Ishikawa (cell line): ENCODE data around the gene ADGRL4.

Experiments used
- CEBPB ChIP-seq: IDR thresholded peaks from 2 replicates; pipeline ENCODE4 v1.6.1; 2012
- CREB1 ChIP-seq: IDR thresholded peaks from 2 replicates; pipeline ENCODE4 v1.6.1; 2012; ENCODE audit warnings: low read depth
- TAF1 ChIP-seq: IDR thresholded peaks from 2 replicates; pipeline ENCODE4 v1.6.1; 2012; ENCODE audit warnings: low read depth, mild to moderate bottlenecking
- TF ChIP-seq, protein P1 (sequence below): IDR thresholded peaks from 2 replicates; pipeline ENCODE4 v1.6.1; 2012

DNA sequence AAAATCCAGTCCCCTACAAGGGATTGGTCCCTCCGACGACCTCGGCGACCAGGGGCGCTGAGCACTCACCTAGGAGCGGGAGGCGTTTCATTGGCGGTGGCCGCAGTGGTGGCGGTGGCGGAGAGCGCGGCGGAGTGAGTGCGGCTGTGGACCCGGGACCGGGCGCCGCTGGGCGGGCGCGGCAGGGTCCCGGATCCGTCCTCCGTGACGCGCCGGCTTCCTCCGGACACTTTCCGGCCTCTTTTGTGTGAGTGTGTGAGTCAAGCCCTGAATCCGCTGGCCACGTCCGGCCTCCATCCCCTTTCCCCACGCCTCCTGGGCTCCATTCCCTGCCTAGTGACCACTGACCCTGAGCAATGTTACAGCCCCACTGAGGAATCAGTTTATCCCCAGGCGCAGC, at the start of gene ADGRL4:
- TF ChIP-seq CEBPB (no peak), TAF1 (no peak), CREB1 (no peak)
- TF ChIP-seq, protein P1, sequence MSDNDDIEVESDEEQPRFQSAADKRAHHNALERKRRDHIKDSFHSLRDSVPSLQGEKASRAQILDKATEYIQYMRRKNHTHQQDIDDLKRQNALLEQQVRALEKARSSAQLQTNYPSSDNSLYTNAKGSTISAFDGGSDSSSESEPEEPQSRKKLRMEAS: no peak
